Panc1 (cell line): ENCODE measurements around the gene COPS4.

Experiments used
- CTCF ChIP-seq: fragments of 450-650 bp; IDR thresholded peaks from 2 replicates; pipeline ENCODE4 v1.5.1; 2017; ENCODE audit warnings: mild to moderate bottlenecking
- POLR2AphosphoS5 ChIP-seq: IDR thresholded peaks from 2 replicates; pipeline ENCODE4 v1.6.1; 2012; ENCODE audit warnings: mild to moderate bottlenecking, low read depth, low read length, moderate library complexity
- REST ChIP-seq, 2 experiments: IDR thresholded peaks; 2 replicates each; pipeline ENCODE4 v1.6.1; 2011 to 2012; ENCODE audit warnings: low read depth in 2 of 2, control low read depth in 1 of 2, low read length in 1 of 2, mild to moderate bottlenecking in 1 of 2, moderate library complexity in 1 of 2; ENCODE audit not compliant: insufficient read depth in 1 of 2
- SIN3A ChIP-seq: IDR thresholded peaks from 2 replicates; pipeline ENCODE4 v1.6.1; 2012; ENCODE audit warnings: low read depth, mild to moderate bottlenecking, low read length, moderate library complexity, borderline replicate concordance; ENCODE audit not compliant: insufficient read depth
- TCF7L2 ChIP-seq: IDR thresholded peaks from 2 replicates; pipeline ENCODE4 v1.6.1; 2011; ENCODE audit warnings: mild to moderate bottlenecking, low read depth, low read length, inconsistent platforms

- no peak for TF ChIP-seq CTCF
- TF ChIP-seq REST (IDR thresholded peaks at IDR 0.05; ENCODE audit: insufficient read depth in 1 of 2, low read depth in 2 of 2, low read length in 1 of 2) = no peak
- TF ChIP-seq POLR2AphosphoS5 = no peak
- TF ChIP-seq SIN3A = no peak
- no peak for TF ChIP-seq TCF7L2
These were observed 9.4 kb upstream of the COPS4 start for GRCh38 chr4:83025563-83025962.
